Kidney tubule cell (primary cell): ENCODE results near the gene SELENOO.

Experiments used
- DNase-seq: peaks from one replicate; pipeline ENCODE4 v3.0.0-alpha.2; 2018; ENCODE audit warnings: low spot score

The SELENOO gene

GRCh38 chr22:50184902-50185374, 15.9 kb upstream of the SELENOO start:
- no peak for DNase-seq

- peak; percentile 93 for DNase-seq
Observed at GRCh38 chr22:50185375-50186087, 15.3 kb upstream of the SELENOO start, which contains the start of gene TRABD. TSS of gene TRABD (plus strand) at chr22:50185913. CDS start at chr22:50193061, 7,148 bp downstream.

- DNase-seq, result no peak
Observed at GRCh38 chr22:50186181-50186714, 14.6 kb upstream of the SELENOO start.

- no peak for DNase-seq
Observed at GRCh38 chr22:50186761-50187523, 13.9 kb upstream of the SELENOO start.

- no peak for DNase-seq
Observed at GRCh38 chr22:50188356-50188755, 12.5 kb upstream of the SELENOO start.

- no peak for DNase-seq
Observed at GRCh38 chr22:50189184-50189848, 11.5 kb upstream of the SELENOO start.

GRCh38 chr22:50189849-50190181, 11.0 kb upstream of the SELENOO start:
- DNase-seq, result no peak

- DNase-seq, result peak; percentile 92
Observed at GRCh38 chr22:50190182-50190940, 10.4 kb upstream of the SELENOO start.

- peak; percentile 15 for DNase-seq
Observed at GRCh38 chr22:50190941-50191741, 9.7 kb upstream of the SELENOO start.

- no peak for DNase-seq
Observed at GRCh38 chr22:50192436-50193204, 8.2 kb upstream of the SELENOO start.

GRCh38 chr22:50193621-50194020, 7.2 kb upstream of the SELENOO start:
- no peak for DNase-seq

- DNase-seq, result no peak
Observed at GRCh38 chr22:50194037-50194805, 6.6 kb upstream of the SELENOO start.

GRCh38 chr22:50196256-50196655, 4.6 kb upstream of the SELENOO start:
- no peak for DNase-seq

- no peak for DNase-seq
Observed at GRCh38 chr22:50197000-50197800, 3.6 kb upstream of the SELENOO start.

- no peak for DNase-seq
Observed at GRCh38 chr22:50197856-50198623, 2.8 kb upstream of the SELENOO start.

GRCh38 chr22:50198624-50199017, 2.2 kb upstream of the SELENOO start:
- DNase-seq, result no peak

GRCh38 chr22:50199251-50199721, 1.5 kb upstream of the SELENOO start:
- no peak for DNase-seq
